ENCODE data around the gene G2E3. TPM values are rescaled to one million over a fixed set of nuclear protein-coding genes. Genes with fewer than 3 reads are reported as not detected.

Gene G2E3, protein sequence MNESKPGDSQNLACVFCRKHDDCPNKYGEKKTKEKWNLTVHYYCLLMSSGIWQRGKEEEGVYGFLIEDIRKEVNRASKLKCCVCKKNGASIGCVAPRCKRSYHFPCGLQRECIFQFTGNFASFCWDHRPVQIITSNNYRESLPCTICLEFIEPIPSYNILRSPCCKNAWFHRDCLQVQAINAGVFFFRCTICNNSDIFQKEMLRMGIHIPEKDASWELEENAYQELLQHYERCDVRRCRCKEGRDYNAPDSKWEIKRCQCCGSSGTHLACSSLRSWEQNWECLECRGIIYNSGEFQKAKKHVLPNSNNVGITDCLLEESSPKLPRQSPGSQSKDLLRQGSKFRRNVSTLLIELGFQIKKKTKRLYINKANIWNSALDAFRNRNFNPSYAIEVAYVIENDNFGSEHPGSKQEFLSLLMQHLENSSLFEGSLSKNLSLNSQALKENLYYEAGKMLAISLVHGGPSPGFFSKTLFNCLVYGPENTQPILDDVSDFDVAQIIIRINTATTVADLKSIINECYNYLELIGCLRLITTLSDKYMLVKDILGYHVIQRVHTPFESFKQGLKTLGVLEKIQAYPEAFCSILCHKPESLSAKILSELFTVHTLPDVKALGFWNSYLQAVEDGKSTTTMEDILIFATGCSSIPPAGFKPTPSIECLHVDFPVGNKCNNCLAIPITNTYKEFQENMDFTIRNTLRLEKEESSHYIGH
- total RNA-seq (2022; extraction: Qiagen RNA extraction; ENCODE audit: low read depth), result 14.4 to 22.9 TPM (median 17.9 TPM) in 5 replicates

GRCh38 chr14:30558675-30559555 is at the start of gene G2E3:
Gene G2E3 (plus strand): TSS chr14:30559158. CDS start chr14:30581080, 21,922 bp downstream.

GRCh38 chr14:30621940-30622830 is 63.2 kb downstream of the G2E3 start, which contains the start of gene SCFD1:
Gene SCFD1 (plus strand): TSS chr14:30622319. CDS start chr14:30622339, 20 bp downstream.

Other genes with a start within 250 kb of the G2E3 start
- gene SCFD1, start 63.2 kb downstream of the G2E3 start, total RNA-seq (2022; extraction: Qiagen RNA extraction; ENCODE audit: low read depth), result 35.4 to 43.2 TPM (median 40.0 TPM) in 5 replicates